HCT116 (cell line): Measurements from ENCODE around the gene STXBP5L. TPM values are rescaled to one million over a fixed set of nuclear protein-coding genes. Genes with fewer than 3 reads are reported as not detected.

Experiments used
- ATAC-seq: fragments of 200-7000 bp; cut with Tn5 transposase; 2 replicates; pipeline ENCODE4 v1.9.1; 2020; ENCODE audit warnings: mild to moderate bottlenecking, moderate library complexity
- BruUV-seq: library from RNA; stranded (reverse); fragments of 400-500 nt; replicated peaks from 2 replicates; lab custom pipeline; 2021; lab: Mats Ljungman, UMichigan
- CTCF ChIA-PET: fragments of 300-600 bp; sonication (Branson Sonifier 250); formaldehyde crosslinking; loops from one replicate; lab custom pipeline; 2021; ENCODE audit warnings: antibody characterized with exemption; lab: Charles Lee
- POLR2A ChIA-PET: fragments of 300-600, 350-600 bp; sonication (Branson Sonifier 250); formaldehyde crosslinking; loops from one replicate; lab custom pipeline; 2021; ENCODE audit warnings: antibody characterized with exemption; lab: Charles Lee
- RAD21 ChIA-PET, 2 experiments: fragments of 300-600 bp; sonication (Branson Sonifier 250); formaldehyde crosslinking; loops; one replicate each; lab custom pipeline; 2023; ENCODE audit warnings: low total read pairs in 2 of 2; ENCODE audit not compliant: uncharacterized antibody in 2 of 2, unreplicated experiment in 2 of 2, low non-redundant PET in 1 of 2; lab: Charles Lee
- DNase-seq: peaks from one replicate; pipeline ENCODE4 v3.0.0-alpha.2; 2010; ENCODE audit warnings: low read depth, low spot score
- H2AFZ ChIP-seq: fragments of 200-600 bp; shearing (Covaris generic), sonication (generic); 2 replicates; pipeline ENCODE4 v1.6.1; 2017; ENCODE audit warnings: low read depth, mixed run types, mixed read lengths, antibody characterized with exemption, low read length; ENCODE audit not compliant: poor library complexity, severe bottlenecking
- H3K27ac ChIP-seq: 2 replicates; pipeline ENCODE4 v1.5.1; 2012; ENCODE audit warnings: low read depth, low read length
- H3K27me3 ChIP-seq: fragments of 200-600 bp; sonication (generic); 2 replicates; pipeline ENCODE4 v1.6.1; 2016; ENCODE audit warnings: mixed run types, low read length, mixed read lengths; ENCODE audit not compliant: insufficient read depth
- H3K36me3 ChIP-seq, 2 experiments: fragments of 200-500 bp in 1 of 2; fragments of 200-600 bp in 1 of 2; sonication (Bioruptor generic) in 1 of 2; sonication (generic) in 1 of 2; 2 replicates each; pipeline versions ENCODE4 v1.5.1 to v1.6.1; 2014 to 2016; ENCODE audit warnings: low read length in 2 of 2, inconsistent platforms in 1 of 2, mixed read lengths in 1 of 2, mixed run types in 1 of 2; ENCODE audit not compliant: insufficient read depth in 2 of 2, control insufficient read depth in 1 of 2
- H3K4me1 ChIP-seq, 2 experiments: fragments of 200-600 bp in 1 of 2; sonication (generic) in 1 of 2; 2 replicates each; pipeline versions ENCODE4 v1.5.1 to v1.6.1; 2012 to 2017; ENCODE audit warnings: low read length in 2 of 2, inconsistent platforms in 1 of 2, mild to moderate bottlenecking in 1 of 2, mixed read lengths in 1 of 2, mixed run types in 1 of 2, moderate library complexity in 1 of 2; ENCODE audit not compliant: insufficient read depth in 2 of 2, control insufficient read depth in 1 of 2
- H3K4me2 ChIP-seq: fragments of 200-600 bp; sonication (generic); 2 replicates; pipeline ENCODE4 v1.6.1; 2017; ENCODE audit warnings: mixed run types, low read length, mixed read lengths
- H3K4me3 ChIP-seq, 2 experiments: fragments of 200-600 bp in 1 of 2; sonication (generic) in 1 of 2; replicated peaks in 1 of 2; 2 replicates each; pipeline ENCODE4 v1.5.1; 2011 to 2016; ENCODE audit warnings: low read length in 2 of 2, control low read depth in 1 of 2, low read depth in 1 of 2, mild to moderate bottlenecking in 1 of 2, mixed read lengths in 1 of 2, mixed run types in 1 of 2
- H3K79me2 ChIP-seq: fragments of 200-600 bp; sonication (generic); 2 replicates; pipeline ENCODE4 v1.6.1; 2017; ENCODE audit warnings: mild to moderate bottlenecking, mixed run types, low read length, moderate library complexity, mixed read lengths; ENCODE audit not compliant: insufficient read depth
- H3K9ac ChIP-seq: fragments of 200-600 bp; sonication (generic); 2 replicates; pipeline ENCODE4 v1.6.1; 2016; ENCODE audit warnings: low read length, mixed read lengths
- H3K9me2 ChIP-seq: fragments of 200-600 bp; sonication (generic), shearing (Covaris generic); 2 replicates; pipeline ENCODE4 v1.6.1; 2017; ENCODE audit warnings: mixed run types, mild to moderate bottlenecking, moderate library complexity; ENCODE audit not compliant: insufficient read depth
- H3K9me3 ChIP-seq, 2 experiments: fragments of 200-500 bp in 1 of 2; fragments of 200-600 bp in 1 of 2; sonication (Bioruptor generic) in 1 of 2; sonication (generic) in 1 of 2; 2 replicates each; pipeline ENCODE4 v1.6.1; 2014 to 2017; ENCODE audit warnings: low read length in 2 of 2, mixed read lengths in 2 of 2, inconsistent platforms in 1 of 2, low read depth in 1 of 2, mild to moderate bottlenecking in 1 of 2, mixed run types in 1 of 2, moderate library complexity in 1 of 2; ENCODE audit not compliant: control insufficient read depth in 1 of 2, insufficient read depth in 1 of 2
- H4K20me1 ChIP-seq: fragments of 200-600 bp; sonication (generic), shearing (Covaris generic); 2 replicates; pipeline ENCODE4 v1.6.1; 2017; ENCODE audit warnings: mixed run types, mild to moderate bottlenecking, moderate library complexity; ENCODE audit not compliant: insufficient read depth
- ATF3 ChIP-seq: IDR thresholded peaks from 2 replicates; pipeline ENCODE4 v1.6.1; 2012
- CBX3 ChIP-seq: IDR thresholded peaks from 2 replicates; pipeline ENCODE4 v1.6.1; 2012; ENCODE audit warnings: low read depth
- CEBPB ChIP-seq: IDR thresholded peaks from 2 replicates; pipeline ENCODE4 v1.6.1; 2012; ENCODE audit warnings: low read depth
- CTCF ChIP-seq, 3 experiments: fragments of 200-600 bp in 1 of 3; sonication (generic) in 1 of 3; IDR thresholded peaks in 2 of 3; conservative IDR thresholded peaks in 1 of 3; 2 replicates each; pipeline ENCODE4 v1.5.1; 2012 to 2017; ENCODE audit warnings: low read depth in 2 of 3, low read length in 2 of 3, antibody characterized with exemption in 1 of 3, borderline replicate concordance in 1 of 3, control low read depth in 1 of 3, mild to moderate bottlenecking in 1 of 3, mixed read lengths in 1 of 3, mixed run types in 1 of 3, moderate library complexity in 1 of 3; ENCODE audit not compliant: insufficient read depth in 1 of 3
- EGR1 ChIP-seq: IDR thresholded peaks from 2 replicates; pipeline ENCODE4 v1.6.1; 2012; ENCODE audit warnings: low read depth
- EZH2 ChIP-seq: fragments of 200-600 bp; sonication (generic); IDR thresholded peaks from 2 replicates; pipeline ENCODE4 v1.6.1; 2017; ENCODE audit warnings: antibody characterized with exemption, mixed run types
- EZH2phosphoT487 ChIP-seq: fragments of 200-600 bp; IDR thresholded peaks from 2 replicates; pipeline ENCODE4 v1.6.1; 2018; ENCODE audit warnings: antibody characterized with exemption, borderline replicate concordance
- JUND ChIP-seq: IDR thresholded peaks from 2 replicates; pipeline ENCODE4 v1.6.1; 2012
- POLR2A ChIP-seq: IDR thresholded peaks from 2 replicates; pipeline ENCODE4 v1.7.0; 2011; ENCODE audit warnings: borderline replicate concordance; ENCODE audit not compliant: insufficient read depth, insufficient read length; ENCODE audit errors: extremely low read depth
- RAD21 ChIP-seq: IDR thresholded peaks from 2 replicates; pipeline ENCODE4 v1.6.1; 2012; ENCODE audit warnings: low read depth, mild to moderate bottlenecking
- REST ChIP-seq: IDR thresholded peaks from 2 replicates; pipeline ENCODE4 v1.6.1; 2012; ENCODE audit warnings: low read depth
- SIN3A ChIP-seq: IDR thresholded peaks from 2 replicates; pipeline ENCODE4 v1.6.1; 2012; ENCODE audit warnings: low read depth
- SP1 ChIP-seq: IDR thresholded peaks from 2 replicates; pipeline ENCODE4 v1.6.1; 2012; ENCODE audit warnings: low read depth
- TCF7L2 ChIP-seq: IDR thresholded peaks from 2 replicates; pipeline ENCODE4 v1.7.0; 2011; ENCODE audit warnings: borderline replicate concordance, inconsistent platforms; ENCODE audit not compliant: insufficient read depth, insufficient read length; ENCODE audit errors: extremely low read depth
- YY1 ChIP-seq: IDR thresholded peaks from 2 replicates; pipeline ENCODE4 v1.6.1; 2011; ENCODE audit warnings: low read length, low read depth, moderate library complexity, mild to moderate bottlenecking; ENCODE audit not compliant: insufficient replicate concordance; ENCODE audit errors: extremely low read depth
- ZFX ChIP-seq: fragments of 450-650 bp; IDR thresholded peaks from 2 replicates; pipeline ENCODE4 v1.6.1; 2017
- ZNF274 ChIP-seq: fragments of 200-500 bp; sonication (Bioruptor generic); IDR thresholded peaks from 2 replicates; pipeline ENCODE4 v1.6.1; 2014; ENCODE audit warnings: mild to moderate bottlenecking, low read depth, low read length, inconsistent platforms
- intact Hi-C: fragments of 100-400 bp; cut with micrococcal nuclease; formaldehyde crosslinking; loops from 2 replicates; pipeline ENCODE4 v1.10.0; 2022
- total RNA-seq: library from RNA; stranded (reverse); gene quantifications from one replicate; pipeline ENCODE4 v1.2.1, GENCODE V29; 2021; ENCODE audit not compliant: unreplicated experiment

The STXBP5L gene
- total RNA-seq, 1 experiment from 2014 or later = not detected

- Histone ChIP-seq H3K79me2 (no peaks in the 10 kb centered on the region), H3K27me3 (no peaks in the 10 kb centered on the region), H3K9me3 (no peaks in the 10 kb centered on the region), H3K4me3 (no peak overlapping the region), H3K9me2 (no peaks in the 10 kb centered on the region)
- TF ChIP-seq ATF3 = no peak
- TF ChIP-seq, all 23 proteins: peak for 0
- no peak overlapping the region for H3K4me2 ChIP-seq
- H3K36me3 ChIP-seq = no peaks in the 10 kb centered on the region
- BruUV-seq = no TSS peak
- no peaks in the 10 kb centered on the region for H4K20me1 ChIP-seq
- no peak overlapping the region for H2AFZ ChIP-seq
- no peak overlapping the region for H3K9ac ChIP-seq
- ChIA-PET RAD21 (no interaction called here), CTCF (no interaction called here), POLR2A (no interaction called here)
- no peaks in the 10 kb centered on the region for H3K4me1 ChIP-seq
- H3K27ac ChIP-seq = no peak overlapping the region
- ATAC-seq (no peak), DNase-seq (no peak)
- intact Hi-C loops = no loop called here
Observed at GRCh38 chr3:120931593-120931992, 23.6 kb downstream of the STXBP5L start.

GRCh38 chr3:120956143-120956542, 48.1 kb downstream of the STXBP5L start:
- Histone ChIP-seq H3K9me3 (no peaks in the 10 kb centered on the region), H3K4me3 (no peak overlapping the region), H3K9ac (no peak overlapping the region), H3K9me2 (no peaks in the 10 kb centered on the region), H2AFZ (no peak overlapping the region), H3K27me3 (no peaks in the 10 kb centered on the region), H4K20me1 (no peaks in the 10 kb centered on the region), H3K36me3 (no peaks in the 10 kb centered on the region), H3K27ac (no peak overlapping the region), H3K79me2 (no peaks in the 10 kb centered on the region), H3K4me1 (no peaks in the 10 kb centered on the region), H3K4me2 (no peak overlapping the region)
- ATAC-seq (no peak), DNase-seq (no peak)
- BruUV-seq = no TSS peak
- intact Hi-C loops = no loop called here
- TF ChIP-seq EZH2phosphoT487 = no peak
- TF ChIP-seq EZH2 = no peak
- no peak for TF ChIP-seq EGR1
- no peak for TF ChIP-seq ZNF274
- no peak for TF ChIP-seq REST
- no peak for TF ChIP-seq YY1
- no peak for TF ChIP-seq CBX3
- TF ChIP-seq JUND = no peak
- TF ChIP-seq SP1 = no peak
- no peak for TF ChIP-seq RAD21
- no peak for TF ChIP-seq POLR2A
- TF ChIP-seq CEBPB = no peak
- TF ChIP-seq CTCF (IDR thresholded peaks at IDR 0.05 in 2 of 3, conservative IDR thresholded peaks at IDR 0.05 in 1 of 3; ENCODE audit: borderline replicate concordance in 1 of 3, insufficient read depth in 1 of 3, low read depth in 2 of 3, low read length in 2 of 3) = no peak
- no peak for TF ChIP-seq TCF7L2
- TF ChIP-seq ATF3 = no peak
- TF ChIP-seq ZFX = no peak
- no peak for TF ChIP-seq SIN3A
- RAD21 ChIA-PET = no interaction called here
- CTCF ChIA-PET = no interaction called here
- POLR2A ChIA-PET = no interaction called here
